Measurements from ENCODE around the gene PDE4B. TPM values are rescaled to one million over a fixed set of nuclear protein-coding genes. Genes with fewer than 3 reads are reported as not detected.

The PDE4B gene
- total RNA-seq, 1 experiment from 2014 or later, result 3.3 TPM

- ChIA-PET POLR2A (interaction anchor here (1.3 to 6.1 kb wide), 3 partner anchors 9 to 75 kb away, joined by 4 to 65 read pairs (median 5); no protein-coding TSS in a partner anchor), CTCF (interaction anchor here (0.7 to 28.2 kb wide), 4 partner anchors 13 to 183 kb away, joined by 3 to 687 read pairs (median 8); no protein-coding TSS in a partner anchor)
- Mint-ChIP-seq H3K4me1 (ENCODE audit: insufficient read depth, unreplicated experiment) (peaks cover 41% of the 10 kb centered on the region), H3K9me3 (ENCODE audit: unreplicated experiment) (no peaks in the 10 kb centered on the region), H3K36me3 (ENCODE audit: insufficient read depth, unreplicated experiment) (peaks cover 5% of the 10 kb centered on the region), H3K4me3 (ENCODE audit: unreplicated experiment) (no peak overlapping the region), H3K27ac (ENCODE audit: low read depth, unreplicated experiment) (no peak overlapping the region), H3K27me3 (ENCODE audit: insufficient read depth, unreplicated experiment) (no peaks in the 10 kb centered on the region)
- intact Hi-C loops (cut with micrococcal nuclease), result no loop called here
- peak; percentile 27 for DNase-seq (ENCODE audit: unreplicated experiment)
- BruUV-seq (replicated peaks), result no TSS peak
- no peak for TF ChIP-seq CTCF (IDR thresholded peaks at IDR 0.05; ENCODE audit: unreplicated experiment)
Measured at GRCh38 chr1:66265796-66266195, 473.1 kb downstream of the PDE4B start.

- ChIA-PET POLR2A (interaction anchor here (0.7 to 6.1 kb wide), 6 partner anchors 8 to 844 kb away, joined by 3 to 65 read pairs (median 4); no protein-coding TSS in a partner anchor), CTCF (interaction anchor here (0.5 to 28.2 kb wide), 9 partner anchors 10 to 1494 kb away, joined by 3 to 687 read pairs (median 4); no protein-coding TSS in a partner anchor)
- DNase-seq (ENCODE audit: unreplicated experiment), result peak; percentile 65
- Mint-ChIP-seq H3K4me3 (ENCODE audit: unreplicated experiment) (no peak overlapping the region), H3K9me3 (ENCODE audit: unreplicated experiment) (no peaks in the 10 kb centered on the region), H3K4me1 (ENCODE audit: insufficient read depth, unreplicated experiment) (peaks cover 40% of the 10 kb centered on the region), H3K36me3 (ENCODE audit: insufficient read depth, unreplicated experiment) (peaks cover 5% of the 10 kb centered on the region), H3K27me3 (ENCODE audit: insufficient read depth, unreplicated experiment) (no peaks in the 10 kb centered on the region), H3K27ac (ENCODE audit: low read depth, unreplicated experiment) (peak overlapping the region; percentile 67)
- no peak for TF ChIP-seq CTCF (IDR thresholded peaks at IDR 0.05; ENCODE audit: unreplicated experiment)
- no TSS peak for BruUV-seq (replicated peaks)
- intact Hi-C loops (cut with micrococcal nuclease), result no loop called here
Measured at GRCh38 chr1:66266350-66266749, 473.7 kb downstream of the PDE4B start.

DNA sequence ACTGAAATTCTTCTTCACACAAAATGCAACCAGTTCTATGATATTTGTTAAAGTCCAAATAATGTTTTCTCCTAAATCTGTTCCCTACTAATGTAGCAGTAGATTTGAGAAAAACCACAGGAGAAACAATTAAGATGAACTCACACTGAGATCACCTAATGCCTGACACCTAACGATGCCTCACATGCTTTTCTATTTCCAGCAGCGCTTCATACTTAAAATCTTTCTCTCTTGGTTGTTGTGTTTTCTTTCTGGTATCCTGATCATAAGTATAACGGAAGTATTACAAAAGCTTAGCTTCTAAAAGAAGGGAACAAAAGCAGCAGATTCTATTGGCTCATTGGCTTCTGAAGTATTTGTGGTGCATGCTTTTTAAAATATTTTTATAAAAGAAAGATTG is 474.1 kb downstream of the PDE4B start:
- Mint-ChIP-seq H3K4me1 (ENCODE audit: insufficient read depth, unreplicated experiment) (peaks cover 40% of the 10 kb centered on the region), H3K9me3 (ENCODE audit: unreplicated experiment) (no peaks in the 10 kb centered on the region), H3K27ac (ENCODE audit: low read depth, unreplicated experiment) (peak overlapping the region; percentile 67), H3K4me3 (ENCODE audit: unreplicated experiment) (no peak overlapping the region), H3K36me3 (ENCODE audit: insufficient read depth, unreplicated experiment) (peaks cover 5% of the 10 kb centered on the region), H3K27me3 (ENCODE audit: insufficient read depth, unreplicated experiment) (no peaks in the 10 kb centered on the region)
- ChIA-PET CTCF (interaction anchor here (0.6 to 28.2 kb wide), 9 partner anchors 10 to 464 kb away, joined by 3 to 687 read pairs (median 4); no protein-coding TSS in a partner anchor), POLR2A (interaction anchor here (0.7 to 6.1 kb wide), 6 partner anchors 15 to 845 kb away, joined by 3 to 65 read pairs (median 6); no protein-coding TSS in a partner anchor)
- no TSS peak for BruUV-seq (replicated peaks)
- no peak for TF ChIP-seq CTCF (IDR thresholded peaks at IDR 0.05; ENCODE audit: unreplicated experiment)
- intact Hi-C loops (cut with micrococcal nuclease), result no loop called here
- peak; percentile 39 for DNase-seq (ENCODE audit: unreplicated experiment)

- ChIA-PET CTCF (interaction anchor here (0.7 to 28.2 kb wide), 11 partner anchors 10 to 463 kb away, joined by 3 to 687 read pairs (median 4); no protein-coding TSS in a partner anchor), POLR2A (interaction anchor here (1.0 to 6.1 kb wide), 8 partner anchors 9 to 845 kb away, joined by 3 to 65 read pairs (median 5); no protein-coding TSS in a partner anchor)
- Mint-ChIP-seq H3K4me1 (ENCODE audit: insufficient read depth, unreplicated experiment) (peaks cover 40% of the 10 kb centered on the region), H3K27me3 (ENCODE audit: insufficient read depth, unreplicated experiment) (no peaks in the 10 kb centered on the region), H3K4me3 (ENCODE audit: unreplicated experiment) (no peak overlapping the region), H3K36me3 (ENCODE audit: insufficient read depth, unreplicated experiment) (peaks cover 5% of the 10 kb centered on the region), H3K27ac (ENCODE audit: low read depth, unreplicated experiment) (peak overlapping the region; percentile 67), H3K9me3 (ENCODE audit: unreplicated experiment) (no peaks in the 10 kb centered on the region)
- DNase-seq (ENCODE audit: unreplicated experiment), result no peak
- BruUV-seq (replicated peaks), result no TSS peak
- TF ChIP-seq CTCF (IDR thresholded peaks at IDR 0.05; ENCODE audit: unreplicated experiment), result no peak
- intact Hi-C loops (cut with micrococcal nuclease), result no loop called here
Measured at GRCh38 chr1:66267201-66267940, 474.7 kb downstream of the PDE4B start.

Data from MCF 10A (cell line).